HepG2 (cell line): ENCODE results near the gene TMEM176A. TPM values are rescaled to one million over a fixed set of nuclear protein-coding genes. Genes with fewer than 3 reads are reported as not detected.

ENCODE experiments used
- ATAC-seq: fragments of 200-7000 bp; cut with Tn5 transposase; 3 replicates; pipeline ENCODE4 v1.9.1; 2020; ENCODE audit warnings: mild to moderate bottlenecking, moderate library complexity
- BruUV-seq: library from RNA; stranded (reverse); fragments of 400-500 nt; replicated peaks from 2 replicates; lab custom pipeline; 2021; lab: Mats Ljungman, UMichigan
- CTCF ChIA-PET: fragments of 300-600 bp; formaldehyde crosslinking; extraction: SDS; loops from one replicate; lab custom pipeline; 2021; ENCODE audit warnings: low total read pairs, inconsistent platforms, low intra/inter-chr PET ratio; lab: Yijun Ruan, JAX
- POLR2A ChIA-PET: fragments of 350-600 bp; sonication (Branson Sonifier 250); formaldehyde crosslinking; loops from one replicate; lab custom pipeline; 2020; ENCODE audit warnings: antibody characterized with exemption, inconsistent platforms; lab: Yijun Ruan, JAX
- DNase-seq: peaks from one replicate; pipeline ENCODE4 v3.0.0-alpha.2; 2015; ENCODE audit warnings: low spot score
- FAIRE-seq: peaks from 3 replicates; lab custom pipeline; 2011; peaks lifted over from hg19 to GRCh38; lab: Jason Lieb, UNC
- H2AFZ ChIP-seq: one replicate; pipeline ENCODE4 v1.6.1; 2011; ENCODE audit warnings: low read length, inconsistent platforms
- H3K27ac ChIP-seq: fragments of 300-600 bp; 3 replicates; pipeline ENCODE4 v1.8.0; 2011; ENCODE audit warnings: mixed run types, mild to moderate bottlenecking, mixed read lengths, low read length, inconsistent platforms; ENCODE audit not compliant: insufficient read depth; ENCODE audit errors: extremely low read length
- H3K27me3 ChIP-seq, 2 experiments: fragments of 200-600 bp in 1 of 2; 2 replicates in 1 of 2; 3 replicates in 1 of 2; pipeline versions ENCODE4 v1.6.0 to v1.8.0; 2011; ENCODE audit warnings: low read length in 2 of 2, mild to moderate bottlenecking in 2 of 2, moderate library complexity in 2 of 2, inconsistent platforms in 1 of 2; ENCODE audit not compliant: insufficient read depth in 2 of 2, control insufficient read depth in 1 of 2
- H3K36me3 ChIP-seq, 2 experiments: fragments of 200-600 bp in 1 of 2; replicated peaks in 1 of 2; 2 replicates in 1 of 2; 3 replicates in 1 of 2; pipeline versions ENCODE4 v1.5.1 to v1.8.0; 2011; ENCODE audit warnings: low read length in 2 of 2, inconsistent platforms in 1 of 2; ENCODE audit not compliant: insufficient read depth in 2 of 2, control insufficient read depth in 1 of 2
- H3K4me1 ChIP-seq: 2 replicates; pipeline ENCODE4 v1.5.1; 2012; ENCODE audit warnings: low read length, inconsistent platforms; ENCODE audit not compliant: insufficient read depth
- H3K4me2 ChIP-seq: 2 replicates; pipeline ENCODE4 v1.6.0; 2011; ENCODE audit warnings: low read depth, low read length, inconsistent platforms
- H3K4me3 ChIP-seq, 3 experiments: fragments of 200-600 bp in 1 of 3; sonication (generic), shearing (Covaris generic) in 1 of 3; replicated peaks in 1 of 3; 2 replicates each; pipeline ENCODE4 v1.5.1; 2011 to 2016; ENCODE audit warnings: low read length in 3 of 3, inconsistent platforms in 2 of 3, low read depth in 2 of 3, mild to moderate bottlenecking in 2 of 3, control low read depth in 1 of 3, mixed read lengths in 1 of 3; ENCODE audit not compliant: insufficient read depth in 1 of 3
- H3K79me2 ChIP-seq: one replicate; pipeline ENCODE4 v1.6.1; 2011; ENCODE audit warnings: low read length, inconsistent platforms; ENCODE audit not compliant: insufficient read depth
- H3K9ac ChIP-seq: 2 replicates; pipeline ENCODE4 v1.6.0; 2011; ENCODE audit warnings: mild to moderate bottlenecking, low read depth, low read length, inconsistent platforms; ENCODE audit not compliant: insufficient read depth
- H3K9me3 ChIP-seq: 2 replicates; pipeline ENCODE4 v1.5.1; 2012; ENCODE audit warnings: mild to moderate bottlenecking, low read length
- H4K20me1 ChIP-seq: 2 replicates; pipeline ENCODE4 v1.6.0; 2011; ENCODE audit warnings: inconsistent platforms, mild to moderate bottlenecking, low read length, moderate library complexity; ENCODE audit not compliant: insufficient read depth
- MTA1 ChIP-seq: sonication (generic); formaldehyde crosslinking; IDR thresholded peaks from 2 replicates; pipeline ENCODE4 v1.4.0; 2020; ENCODE audit warnings: missing genetic modification reagents, mild to moderate bottlenecking, borderline replicate concordance
- REPIN1 ChIP-seq: sonication (generic); formaldehyde crosslinking; IDR thresholded peaks from 2 replicates; pipeline ENCODE4 v1.8.0; 2022; ENCODE audit warnings: missing genetic modification reagents, low read depth, mild to moderate bottlenecking, borderline replicate concordance
- SMAD3 ChIP-seq: sonication (generic); formaldehyde crosslinking; IDR thresholded peaks from 2 replicates; pipeline ENCODE4 v1.4.0; 2020; ENCODE audit warnings: missing genetic modification reagents
- TFE3 ChIP-seq: IDR thresholded peaks from 2 replicates; pipeline ENCODE4 v1.6.1; 2016
- ZBTB37 ChIP-seq: sonication (generic); formaldehyde crosslinking; IDR thresholded peaks from 2 replicates; pipeline ENCODE4 v1.4.0; 2020; ENCODE audit warnings: mild to moderate bottlenecking, missing genetic modification reagents
- ZNF256 ChIP-seq: sonication (generic); formaldehyde crosslinking; conservative IDR thresholded peaks from 2 replicates; pipeline ENCODE4 v1.4.0; 2020; ENCODE audit warnings: missing genetic modification reagents
- ZNF260 ChIP-seq: sonication (generic); formaldehyde crosslinking; IDR thresholded peaks from 2 replicates; pipeline ENCODE4 v1.4.0; 2020; ENCODE audit warnings: missing genetic modification reagents, low read depth, mild to moderate bottlenecking, borderline replicate concordance
- ZNF460 ChIP-seq: sonication (generic); formaldehyde crosslinking; IDR thresholded peaks from 2 replicates; pipeline ENCODE4 v1.5.1; 2020; ENCODE audit warnings: missing genetic modification reagents, mild to moderate bottlenecking, borderline replicate concordance
- ZNF501 ChIP-seq: sonication (generic); formaldehyde crosslinking; IDR thresholded peaks from 2 replicates; pipeline ENCODE4 v1.5.1; 2020; ENCODE audit warnings: mild to moderate bottlenecking, moderate library complexity, missing genetic modification reagents
- ZNF530 ChIP-seq: sonication (generic); formaldehyde crosslinking; IDR thresholded peaks from 2 replicates; pipeline ENCODE4 v1.5.0; 2020; ENCODE audit warnings: low read depth, mild to moderate bottlenecking, missing genetic modification reagents
- ZNF83 ChIP-seq: sonication (generic); formaldehyde crosslinking; IDR thresholded peaks from 2 replicates; pipeline ENCODE4 v1.4.0; 2020; ENCODE audit warnings: missing genetic modification reagents, mild to moderate bottlenecking, borderline replicate concordance
- in situ Hi-C: cut with HindIII; loops from 2 replicates; pipeline ENCODE4 v1.10.0; 2017; ENCODE audit warnings: low pct_unique_long_range_greater_than_20kb; ENCODE audit not compliant: extremely low pct_ligation_motif_present
- intact Hi-C: fragments of 100-400 bp; cut with micrococcal nuclease; formaldehyde crosslinking; loops from one replicate; pipeline ENCODE4 v1.10.0; 2022; ENCODE audit not compliant: unreplicated experiment
- polyA plus RNA-seq, 8 experiments: library from polyadenylated mRNA; depleted of rRNA in 3 of 8; stranded (reverse) in 7 of 8; unstranded in 1 of 8; fragments of >200 nt; fragmentation: Illumina TruSeq in 4 of 8; extraction: Trizol in 4 of 8; gene quantifications; 2 replicates each; pipeline versions ENCODE4 v1.2.1 to v1.2.3, GENCODE V29; 2011 to 2016; ENCODE audit warnings: low read depth in 4 of 8, missing spikeins in 1 of 8, mixed read lengths in 1 of 8; ENCODE audit not compliant: insufficient read depth in 1 of 8
- total RNA-seq, 5 experiments: library from RNA; depleted of rRNA; stranded (reverse); fragments of >200 nt; fragmentation: Illumina TruSeq; extraction: Trizol; gene quantifications; 2 replicates each; pipeline ENCODE4 v1.2.3, GENCODE V29; 2016; ENCODE audit warnings: low read depth in 1 of 5

TMEM176A gene
- total and polyA plus RNA-seq, 2 of the 13 experiments (the other 11 are each of a cell fraction or from before 2014, with no cell fraction given), result not detected

- TF ChIP-seq ZNF530 (CRISPR knock-in tag) (no peak), ZBTB37 (CRISPR knock-in tag) (no peak), ZNF83 (CRISPR knock-in tag) (no peak), TFE3 (CRISPR knock-in tag) (no peak), ZNF460 (CRISPR knock-in tag) (no peak), ZNF501 (CRISPR knock-in tag) (no peak), MTA1 (CRISPR knock-in tag) (no peak), REPIN1 (CRISPR knock-in tag) (no peak), ZNF260 (CRISPR knock-in tag) (no peak), ZNF256 (no peak), SMAD3 (no peak)
- H4K20me1 ChIP-seq, result no peaks in the 10 kb centered on the region
- H3K9ac ChIP-seq, result no peak overlapping the region
- no peaks in the 10 kb centered on the region for H3K27me3 ChIP-seq
- H2AFZ ChIP-seq, result no peak overlapping the region
- POLR2A ChIA-PET, result no interaction called here
- CTCF ChIA-PET, result interaction anchor here (2.1 kb wide), 1 partner anchor 306 kb away, joined by 9 read pairs; no protein-coding TSS in a partner anchor
- no peak for ATAC-seq
- H3K9me3 ChIP-seq, result no peaks in the 10 kb centered on the region
- H3K4me1 ChIP-seq, result no peaks in the 10 kb centered on the region
- BruUV-seq, result no TSS peak
- in situ Hi-C loops, result loop anchor here (5.0 to 25.0 kb wide), 2 partner anchors 308 to 468 kb away; no protein-coding TSS in a partner anchor
- H3K4me2 ChIP-seq, result no peak overlapping the region
- DNase-seq, result no peak
- intact Hi-C loops, result loop anchor here (5.0 kb wide), 1 partner anchor 468 kb away; no protein-coding TSS in a partner anchor
- FAIRE-seq, result no peak
- no peak overlapping the region for H3K27ac ChIP-seq
- no peak overlapping the region for H3K4me3 ChIP-seq
- no peaks in the 10 kb centered on the region for H3K36me3 ChIP-seq
- H3K79me2 ChIP-seq, result no peaks in the 10 kb centered on the region
Observed at GRCh38 chr7:150754951-150755350, 45.6 kb upstream of the TMEM176A start.
